A549 (cell line): ENCODE data around the gene HMBS. TPM values are rescaled to one million over a fixed set of nuclear protein-coding genes. Genes with fewer than 3 reads are reported as not detected.
A peak's percentile ranks its signal among the peaks of the same experiment; 100 is the strongest.

ENCODE experiments used
- ATAC-seq, 2 experiments: fragments of 200-7000 bp in 1 of 2; fragments of >200 bp in 1 of 2; cut with Nextera tagmentation in 1 of 2; cut with Tn5 transposase in 1 of 2; 3 replicates each; pipeline versions ENCODE4 v1.8.0 to v1.9.1; 2018 to 2020; ENCODE audit warnings: mild to moderate bottlenecking in 1 of 2, moderate library complexity in 1 of 2
- CTCF ChIA-PET: fragments of 300-600 bp; sonication (Branson Sonifier 250); formaldehyde crosslinking; extraction: SDS; loops from one replicate; lab custom pipeline; 2021; ENCODE audit warnings: antibody characterized with exemption, inconsistent platforms; lab: Yijun Ruan, JAX
- POLR2A ChIA-PET: fragments of 350-600 bp; formaldehyde crosslinking; extraction: SDS; loops from one replicate; lab custom pipeline; 2021; ENCODE audit warnings: antibody characterized with exemption, inconsistent platforms; lab: Yijun Ruan, JAX
- DNase-seq, 2 experiments: peaks; one replicate each; pipeline versions ENCODE4 v3.0.0 to v3.0.0-alpha.2; 2011 to 2016; ENCODE audit warnings: low read depth in 1 of 2, low spot score in 1 of 2
- FAIRE-seq: peaks from 2 replicates; lab custom pipeline; 2011; peaks lifted over from hg19 to GRCh38; lab: Jason Lieb, UNC
- H3K27ac ChIP-seq, 2 experiments: fragments of >200 bp; sonication (Bioruptor Twin); formaldehyde crosslinking; 3 replicates each; pipeline ENCODE4 v1.5.1; 2016 to 2017
- H3K4me1 ChIP-seq: fragments of >200 bp; sonication (Bioruptor Twin); formaldehyde crosslinking; 3 replicates; pipeline ENCODE4 v1.6.1; 2016
- H3K4me2 ChIP-seq: fragments of >200 bp; sonication (Bioruptor Twin); formaldehyde crosslinking; 3 replicates; pipeline ENCODE4 v1.6.1; 2016
- H3K4me3 ChIP-seq: fragments of >200 bp; sonication (Bioruptor Twin); formaldehyde crosslinking; 3 replicates; pipeline ENCODE4 v1.5.1; 2016
- H3K9me3 ChIP-seq: fragments of >200 bp; sonication (Bioruptor Twin); formaldehyde crosslinking; 3 replicates; pipeline ENCODE4 v1.6.1; 2016
- CBX8 ChIP-seq: fragments of 200-600 bp; sonication (generic); IDR thresholded peaks from 2 replicates; pipeline ENCODE4 v1.6.1; 2016
- FOSB ChIP-seq: fragments of 250-450 bp; sonication (Bioruptor Pico); IDR thresholded peaks from 2 replicates; pipeline ENCODE4 v1.5.0; 2020; ENCODE audit warnings: mild to moderate bottlenecking, moderate library complexity
- HDAC2 ChIP-seq: fragments of 200-600 bp; sonication (generic); IDR thresholded peaks from 2 replicates; pipeline ENCODE4 v1.6.1; 2016
- HES2 ChIP-seq: fragments of >200 bp; sonication (Bioruptor Twin); formaldehyde crosslinking; IDR thresholded peaks from 2 replicates; pipeline ENCODE4 v1.6.1; 2016
- HMGXB4 ChIP-seq: fragments of 250-450 bp; sonication (Bioruptor Pico); IDR thresholded peaks from 2 replicates; pipeline ENCODE4 v1.5.0; 2021; ENCODE audit warnings: mild to moderate bottlenecking, moderate library complexity, borderline replicate concordance
- HOXB13 ChIP-seq: fragments of 250-450 bp; sonication (Bioruptor Pico); IDR thresholded peaks from 2 replicates; pipeline ENCODE4 v1.5.0; 2020; ENCODE audit warnings: low read depth, mild to moderate bottlenecking, moderate library complexity
- JUNB ChIP-seq: fragments of >200 bp; sonication (Bioruptor Twin); formaldehyde crosslinking; IDR thresholded peaks from 2 replicates; pipeline ENCODE4 v1.6.1; 2016
- KDM1A ChIP-seq: fragments of 200-600 bp; sonication (generic); IDR thresholded peaks from 2 replicates; pipeline ENCODE4 v1.6.1; 2016; ENCODE audit warnings: low read depth, mild to moderate bottlenecking
- MAZ ChIP-seq: fragments of 150-350 bp; IDR thresholded peaks from 2 replicates; pipeline ENCODE4 v1.6.1; 2014; ENCODE audit warnings: antibody characterized with exemption, low read depth, low read length, borderline replicate concordance
- NFE2L2 ChIP-seq: fragments of 150-350 bp; conservative IDR thresholded peaks from 2 replicates; pipeline ENCODE4 v1.6.1; 2014; ENCODE audit warnings: low read length
- NPAS2 ChIP-seq: fragments of 250-450 bp; sonication (Bioruptor Pico); IDR thresholded peaks from 2 replicates; pipeline ENCODE4 v1.8.0; 2022; ENCODE audit warnings: mild to moderate bottlenecking, moderate library complexity, borderline replicate concordance
- PHF8 ChIP-seq: fragments of 200-600 bp; sonication (generic); IDR thresholded peaks from 2 replicates; pipeline ENCODE4 v1.6.1; 2016; ENCODE audit warnings: low read depth, mild to moderate bottlenecking, antibody characterized with exemption, moderate library complexity, borderline replicate concordance
- POLR2AphosphoS2 ChIP-seq: conservative IDR thresholded peaks from 2 replicates; pipeline ENCODE4 v1.6.1; 2012; ENCODE audit warnings: low read length, improper control_type of control experiment, inconsistent platforms
- RAD21 ChIP-seq, 2 experiments: fragments of >200 bp in 1 of 2; sonication (Bioruptor Twin) in 1 of 2; formaldehyde crosslinking in 1 of 2; IDR thresholded peaks in 1 of 2; conservative IDR thresholded peaks in 1 of 2; 2 replicates in 1 of 2; 3 replicates in 1 of 2; pipeline ENCODE4 v1.6.1; 2012 to 2018; ENCODE audit warnings: inconsistent platforms in 1 of 2
- RNF2 ChIP-seq: fragments of 200-600 bp; sonication (generic); IDR thresholded peaks from 2 replicates; pipeline ENCODE4 v1.6.1; 2016; ENCODE audit warnings: low read depth, mild to moderate bottlenecking, antibody characterized with exemption, moderate library complexity, borderline replicate concordance
- SMC3 ChIP-seq: fragments of >200 bp; sonication (Bioruptor Twin); formaldehyde crosslinking; IDR thresholded peaks from 3 replicates; pipeline ENCODE4 v1.6.1; 2018; ENCODE audit warnings: inconsistent platforms
- USF2 ChIP-seq: fragments of 450-650 bp; IDR thresholded peaks from 2 replicates; pipeline ENCODE4 v1.6.1; 2014; ENCODE audit warnings: antibody characterized with exemption
- ZSCAN20 ChIP-seq: fragments of 250-450 bp; sonication (Bioruptor Pico); IDR thresholded peaks from 2 replicates; pipeline ENCODE4 v1.8.0; 2022; ENCODE audit warnings: mild to moderate bottlenecking, moderate library complexity
- WGBS: methylation state at CpG from one replicate; pipeline ENCODE4 v1.1.6; 2017; ENCODE audit errors: missing lambda C conversion rate; 5-methylcytosine and 5-hydroxymethylcytosine counted together
- polyA plus RNA-seq, 4 experiments: library from polyadenylated mRNA; depleted of rRNA in 3 of 4; stranded (reverse); fragments of >200 nt; fragmentation: RNase III in 1 of 4; extraction: RNeasy Plus Mini Kit Qiagen cat#74134 plus additional on column Dnase treatment in 1 of 4; gene quantifications; 2 replicates in 3 of 4; 3 replicates in 1 of 4; pipeline ENCODE4 v1.2.3, GENCODE V29; 2011 to 2017
- TF ChIP-seq, protein P1 (sequence below): fragments of 200-600 bp; sonication (generic); IDR thresholded peaks from 2 replicates; pipeline ENCODE4 v1.6.1; 2016; ENCODE audit warnings: antibody characterized with exemption, mild to moderate bottlenecking, moderate library complexity
- TF ChIP-seq, protein P2 (sequence below): IDR thresholded peaks from 2 replicates; pipeline ENCODE4 v1.6.1; 2012; ENCODE audit warnings: low read depth, borderline replicate concordance
- TF ChIP-seq, protein P3 (sequence below): fragments of >200 bp; sonication (Bioruptor Twin); formaldehyde crosslinking; IDR thresholded peaks from 3 replicates; pipeline ENCODE4 v1.5.1; 2016

Gene HMBS
- polyA plus RNA-seq, 2 of the 4 experiments (the other 2 are of a cell fraction) = 48.8 to 62.2 TPM

- H3K4me2 ChIP-seq = no peak overlapping the region
- peak; percentile 36 to 52 for DNase-seq
Observed at GRCh38 chr11:119065369-119065768, 19.3 kb upstream of the HMBS start.

DNA sequence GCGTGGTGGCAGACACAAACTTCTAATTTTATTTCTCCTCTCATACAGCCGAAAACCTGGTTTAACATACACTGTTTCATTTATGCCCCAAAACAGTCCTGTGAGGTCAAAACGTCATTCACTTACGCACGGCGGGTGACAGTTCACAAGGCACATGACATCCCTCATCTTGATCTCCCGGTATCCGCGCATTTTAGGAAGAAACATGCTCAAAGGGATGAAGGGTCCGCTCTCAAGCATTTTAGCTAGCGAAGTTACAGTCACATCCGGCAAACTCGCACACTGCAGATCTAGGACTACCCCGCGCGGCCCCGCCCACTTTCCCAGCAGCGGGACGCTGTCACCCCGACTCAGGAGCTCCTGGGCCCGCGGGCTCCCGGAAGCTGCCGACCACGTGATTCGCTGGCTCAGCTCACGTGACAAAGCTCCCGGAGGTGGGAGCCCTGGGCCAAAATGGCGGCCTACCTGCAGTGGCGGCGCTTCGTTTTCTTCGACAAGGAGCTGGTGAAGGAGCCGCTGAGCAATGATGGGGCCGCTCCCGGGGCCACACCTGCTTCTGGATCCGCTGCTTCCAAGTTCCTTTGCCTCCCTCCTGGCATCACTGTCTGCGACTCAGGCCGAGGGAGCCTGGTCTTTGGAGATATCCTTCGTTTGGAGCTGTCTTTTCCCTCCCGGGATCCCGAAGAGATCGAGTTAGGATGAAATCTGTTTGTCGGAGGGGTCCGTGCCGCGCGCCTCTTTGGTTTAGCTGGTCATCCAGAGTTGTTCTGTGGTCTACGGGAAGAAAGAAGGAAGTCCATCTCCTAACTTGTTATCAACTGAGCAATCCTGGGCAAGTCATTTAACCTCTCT is 17.1 kb upstream of the HMBS start, which contains the start of gene VPS11:
Gene VPS11, plus strand, starts transcription at position 448 of the 852 bp plus-strand sequence. Its CDS starts 6 bp downstream, at position 454.
- no peak for FAIRE-seq
- Histone ChIP-seq H3K4me3 (peak within 1 kb of the TSS; percentile 98), H3K9me3 (no peaks in the 10 kb centered on the region), H3K4me1 (peaks cover 5% of the 10 kb centered on the region), H3K4me2 (peak within 1 kb of the TSS; percentile 93), H3K27ac (peak within 1 kb of the TSS; percentile 87 to 95)
- POLR2A ChIA-PET = interaction anchor here (0.9 to 1.3 kb wide), 4 partner anchors 11 to 156 kb away, joined by 4 to 33 read pairs (median 12); partner anchors contain the start of genes HMBS and HYOU1
- DNase-seq = peak; percentile 93 to 94
- ATAC-seq = peak; percentile 94 to 97
- CTCF ChIA-PET = interaction anchor here (1.2 to 1.9 kb wide), 3 partner anchors 11 to 32 kb away, joined by 3 to 6 read pairs (median 4); a partner anchor contains a TSS
- WGBS = under 1% methylated on average over 29 of the region's 49 CpGs
- TF ChIP-seq FOSB (CRISPR knock-in tag) (no peak), NPAS2 (no peak; the same call in 1 of the 2 replicates), ZSCAN20 (CRISPR knock-in tag) (no peak), HES2 (no peak), PHF8 (peak; percentile 57; the same call in 1 of the 2 replicates), USF2 (peak; percentile 99), NFE2L2 (no peak), JUNB (no peak), HMGXB4 (CRISPR knock-in tag) (no peak)
- TF ChIP-seq, protein P1, sequence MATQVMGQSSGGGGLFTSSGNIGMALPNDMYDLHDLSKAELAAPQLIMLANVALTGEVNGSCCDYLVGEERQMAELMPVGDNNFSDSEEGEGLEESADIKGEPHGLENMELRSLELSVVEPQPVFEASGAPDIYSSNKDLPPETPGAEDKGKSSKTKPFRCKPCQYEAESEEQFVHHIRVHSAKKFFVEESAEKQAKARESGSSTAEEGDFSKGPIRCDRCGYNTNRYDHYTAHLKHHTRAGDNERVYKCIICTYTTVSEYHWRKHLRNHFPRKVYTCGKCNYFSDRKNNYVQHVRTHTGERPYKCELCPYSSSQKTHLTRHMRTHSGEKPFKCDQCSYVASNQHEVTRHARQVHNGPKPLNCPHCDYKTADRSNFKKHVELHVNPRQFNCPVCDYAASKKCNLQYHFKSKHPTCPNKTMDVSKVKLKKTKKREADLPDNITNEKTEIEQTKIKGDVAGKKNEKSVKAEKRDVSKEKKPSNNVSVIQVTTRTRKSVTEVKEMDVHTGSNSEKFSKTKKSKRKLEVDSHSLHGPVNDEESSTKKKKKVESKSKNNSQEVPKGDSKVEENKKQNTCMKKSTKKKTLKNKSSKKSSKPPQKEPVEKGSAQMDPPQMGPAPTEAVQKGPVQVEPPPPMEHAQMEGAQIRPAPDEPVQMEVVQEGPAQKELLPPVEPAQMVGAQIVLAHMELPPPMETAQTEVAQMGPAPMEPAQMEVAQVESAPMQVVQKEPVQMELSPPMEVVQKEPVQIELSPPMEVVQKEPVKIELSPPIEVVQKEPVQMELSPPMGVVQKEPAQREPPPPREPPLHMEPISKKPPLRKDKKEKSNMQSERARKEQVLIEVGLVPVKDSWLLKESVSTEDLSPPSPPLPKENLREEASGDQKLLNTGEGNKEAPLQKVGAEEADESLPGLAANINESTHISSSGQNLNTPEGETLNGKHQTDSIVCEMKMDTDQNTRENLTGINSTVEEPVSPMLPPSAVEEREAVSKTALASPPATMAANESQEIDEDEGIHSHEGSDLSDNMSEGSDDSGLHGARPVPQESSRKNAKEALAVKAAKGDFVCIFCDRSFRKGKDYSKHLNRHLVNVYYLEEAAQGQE = no peak

More at GRCh38 chr11:119065369-119065768, 19.3 kb upstream of the HMBS start:
- 41% methylated on average over 4 of the region's 4 CpGs for WGBS
- Histone ChIP-seq H3K4me3 (no peak overlapping the region), H3K4me1 (peaks cover 7% of the 10 kb centered on the region), H3K9me3 (no peaks in the 10 kb centered on the region), H3K27ac (no peak overlapping the region)
- ChIA-PET POLR2A (interaction anchor here (1.0 kb wide), 1 partner anchor 47 kb away, joined by 3 read pairs; the partner anchor contains the start of genes RPS25 and TRAPPC4), CTCF (interaction anchor here (1.0 to 1.3 kb wide), 4 partner anchors 8 to 34 kb away, joined by 3 to 4 read pairs (median 3); no protein-coding TSS in a partner anchor)
- FAIRE-seq (no peak), ATAC-seq (peak; percentile 64 to 67; a peak in 4 of 6 replicates)
- TF ChIP-seq KDM1A = no peak
- no peak for TF ChIP-seq HDAC2
- no peak for TF ChIP-seq CBX8
- TF ChIP-seq, protein P2, sequence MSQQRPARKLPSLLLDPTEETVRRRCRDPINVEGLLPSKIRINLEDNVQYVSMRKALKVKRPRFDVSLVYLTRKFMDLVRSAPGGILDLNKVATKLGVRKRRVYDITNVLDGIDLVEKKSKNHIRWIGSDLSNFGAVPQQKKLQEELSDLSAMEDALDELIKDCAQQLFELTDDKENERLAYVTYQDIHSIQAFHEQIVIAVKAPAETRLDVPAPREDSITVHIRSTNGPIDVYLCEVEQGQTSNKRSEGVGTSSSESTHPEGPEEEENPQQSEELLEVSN = no peak
- no peak for TF ChIP-seq HOXB13 (CRISPR knock-in tag)
- TF ChIP-seq, protein P3, sequence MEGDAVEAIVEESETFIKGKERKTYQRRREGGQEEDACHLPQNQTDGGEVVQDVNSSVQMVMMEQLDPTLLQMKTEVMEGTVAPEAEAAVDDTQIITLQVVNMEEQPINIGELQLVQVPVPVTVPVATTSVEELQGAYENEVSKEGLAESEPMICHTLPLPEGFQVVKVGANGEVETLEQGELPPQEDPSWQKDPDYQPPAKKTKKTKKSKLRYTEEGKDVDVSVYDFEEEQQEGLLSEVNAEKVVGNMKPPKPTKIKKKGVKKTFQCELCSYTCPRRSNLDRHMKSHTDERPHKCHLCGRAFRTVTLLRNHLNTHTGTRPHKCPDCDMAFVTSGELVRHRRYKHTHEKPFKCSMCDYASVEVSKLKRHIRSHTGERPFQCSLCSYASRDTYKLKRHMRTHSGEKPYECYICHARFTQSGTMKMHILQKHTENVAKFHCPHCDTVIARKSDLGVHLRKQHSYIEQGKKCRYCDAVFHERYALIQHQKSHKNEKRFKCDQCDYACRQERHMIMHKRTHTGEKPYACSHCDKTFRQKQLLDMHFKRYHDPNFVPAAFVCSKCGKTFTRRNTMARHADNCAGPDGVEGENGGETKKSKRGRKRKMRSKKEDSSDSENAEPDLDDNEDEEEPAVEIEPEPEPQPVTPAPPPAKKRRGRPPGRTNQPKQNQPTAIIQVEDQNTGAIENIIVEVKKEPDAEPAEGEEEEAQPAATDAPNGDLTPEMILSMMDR = peak; percentile 29; the same call in 2 of the 3 replicates
- TF ChIP-seq RAD21 (conservative IDR thresholded peaks at IDR 0.05 in 1 of 2, IDR thresholded peaks at IDR 0.05 in 1 of 2) = peak in 1 of 2 experiments; percentile 29; a peak in 1 of 5 replicates
- no peak for TF ChIP-seq RNF2
- no peak for TF ChIP-seq HMGXB4 (CRISPR knock-in tag)
- TF ChIP-seq SMC3 = peak; percentile 27; the same call in 1 of the 3 replicates
- no peak for TF ChIP-seq MAZ
- TF ChIP-seq POLR2AphosphoS2 = no peak
